Mucosa of gallbladder (tissue), 1 donor: ENCODE results near the gene HRH3. TPM values are rescaled to one million over a fixed set of nuclear protein-coding genes. Genes with fewer than 3 reads are reported as not detected.

ENCODE experiments used
- DNase-seq: peaks from one replicate; pipeline ENCODE4 v3.0.0-alpha.2; 2020; ENCODE audit warnings: low spot score
- total RNA-seq: library from RNA; stranded (reverse); gene quantifications from one replicate; pipeline ENCODE4 v1.2.1, GENCODE V29; 2021
- donor health status: DM: no; HTN: no; CAD: no.

The HRH3 gene
- total RNA-seq, 1 donor from 2014 or later, result not detected

DNA sequence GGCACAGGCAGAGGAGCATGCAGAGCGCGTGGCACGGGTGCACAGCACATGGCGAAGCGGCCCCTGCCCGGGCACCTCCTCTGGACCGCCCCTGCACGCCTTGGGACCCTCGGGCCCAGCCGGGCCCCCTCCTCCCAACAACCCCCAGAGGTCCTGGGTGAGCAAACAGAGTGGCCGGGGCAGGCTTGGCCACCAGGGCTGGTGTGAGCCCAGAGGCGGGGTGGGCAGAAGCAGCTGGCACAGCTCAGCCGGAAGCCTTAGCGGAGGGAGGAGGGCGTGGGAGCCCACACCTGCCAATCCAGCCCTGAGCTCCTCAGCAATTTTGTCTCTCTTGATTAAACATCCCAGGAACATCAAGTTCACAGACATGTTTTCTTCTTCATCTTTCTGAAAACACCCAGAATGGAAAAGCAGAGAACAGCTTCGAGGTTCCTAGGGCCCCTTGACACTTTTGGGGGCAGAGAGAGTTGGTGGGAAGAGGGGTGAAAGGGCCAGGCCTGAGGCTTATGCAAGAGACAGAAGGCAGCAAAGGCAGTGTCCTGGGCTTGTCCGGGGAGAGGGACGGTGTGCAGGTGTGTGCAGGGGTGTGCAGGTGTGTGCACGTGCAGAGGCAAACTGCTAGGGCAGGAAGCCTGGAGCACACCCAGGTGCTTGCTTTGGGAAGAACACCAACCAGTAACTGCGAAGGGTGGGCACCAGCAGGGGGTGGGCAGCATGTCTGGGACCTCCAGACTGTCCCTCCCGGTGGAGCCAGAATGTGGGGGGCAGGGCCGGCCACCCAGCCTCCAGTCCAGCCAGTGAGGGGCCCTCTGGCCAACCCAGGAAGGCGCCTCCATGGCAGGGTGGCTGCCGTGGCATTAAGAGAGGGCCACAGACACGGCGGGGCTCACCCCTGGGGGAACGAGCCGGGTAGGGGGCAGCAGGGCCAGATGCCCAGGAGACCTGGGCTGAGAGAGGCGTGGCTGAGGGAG lies 4.8 kb downstream of the HRH3 start:
- no peak for DNase-seq

DNA sequence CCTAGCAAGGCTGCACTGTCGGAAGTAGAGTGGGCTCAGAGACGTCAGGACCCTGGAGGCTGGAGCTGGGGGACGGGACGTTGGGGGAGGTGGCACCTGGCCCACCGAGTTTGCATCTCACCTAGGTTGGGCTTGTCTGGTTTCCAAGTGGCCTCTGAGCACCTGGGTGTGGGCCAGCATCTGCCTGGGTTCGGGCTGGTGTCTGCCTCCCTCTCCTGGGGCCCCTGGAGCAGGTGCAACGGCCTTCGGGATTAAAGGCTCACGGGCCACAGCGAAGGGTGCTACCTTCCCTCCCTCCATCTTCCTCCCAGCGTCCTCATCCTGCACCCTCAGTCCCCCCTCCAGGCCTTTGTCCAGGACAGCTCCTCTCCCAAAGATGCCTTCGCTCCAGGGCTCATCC lies 6.0 kb downstream of the HRH3 start:
- no peak for DNase-seq

DNA sequence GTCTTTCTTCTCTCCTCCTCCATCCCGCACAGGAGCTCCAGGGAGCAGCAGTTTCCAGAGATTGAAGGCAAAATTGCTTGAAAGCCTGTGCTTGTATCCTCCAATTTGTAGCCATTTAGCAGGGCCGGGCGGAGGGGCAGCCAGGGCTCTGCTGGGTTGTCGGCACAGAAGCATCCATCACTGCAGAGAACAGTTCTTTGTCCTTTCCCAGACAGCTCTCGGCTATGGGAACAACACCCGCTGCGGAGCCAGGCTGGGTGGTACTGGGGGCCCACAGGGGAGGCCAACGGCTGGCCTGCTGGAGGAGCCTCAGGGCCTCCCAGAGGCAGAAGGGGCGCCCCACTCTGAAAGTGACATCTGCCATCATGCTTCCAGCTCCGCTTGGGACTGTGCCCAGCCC lies 7.8 kb downstream of the HRH3 start:
- no peak for DNase-seq

DNA sequence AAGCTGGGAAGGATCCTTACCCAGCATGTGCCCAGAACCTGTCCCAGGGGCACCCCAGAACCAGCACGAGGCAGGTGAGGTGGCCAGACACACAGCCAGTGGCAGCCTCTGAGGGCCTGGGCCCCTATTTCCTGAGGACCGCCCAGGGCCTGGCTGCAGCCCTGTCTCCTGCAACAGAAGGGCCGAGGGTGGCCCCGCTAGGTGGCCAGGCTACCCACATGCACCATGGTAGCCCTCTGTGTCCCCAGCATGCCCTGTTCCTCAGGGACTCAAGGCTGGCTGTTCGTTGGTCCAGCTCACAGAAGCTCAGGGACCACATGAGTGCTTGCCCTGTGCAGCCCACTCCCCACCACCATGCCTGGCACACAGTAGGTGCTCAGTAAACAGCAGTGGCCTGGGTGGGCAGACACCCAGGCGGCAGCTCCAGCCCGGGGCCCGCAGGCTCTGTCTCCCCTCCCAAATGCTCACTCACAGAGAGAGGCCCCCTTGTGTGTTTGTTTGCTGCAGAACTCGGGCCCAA lies 8.2 kb downstream of the HRH3 start:
- no peak for DNase-seq

DNA sequence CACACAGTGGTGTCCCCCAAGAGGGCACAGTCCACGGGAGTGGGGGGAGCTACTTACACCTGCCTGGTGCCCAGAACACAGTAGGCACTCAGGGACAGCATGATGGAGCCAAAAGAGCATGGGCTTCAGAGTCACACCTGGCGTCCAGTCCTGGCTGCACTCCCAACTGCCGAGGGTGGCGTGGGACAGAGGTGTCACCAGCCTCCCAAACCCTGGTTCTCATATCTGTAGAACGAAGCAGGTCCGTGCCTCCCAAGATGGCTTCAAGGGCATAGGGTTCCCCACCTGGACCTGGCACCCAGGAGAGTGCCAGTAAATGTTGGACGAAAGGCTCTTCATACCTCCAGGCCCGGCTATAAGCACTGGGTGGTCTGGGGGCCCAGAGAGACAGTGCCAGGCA lies 8.9 kb downstream of the HRH3 start:
- no peak for DNase-seq

DNA sequence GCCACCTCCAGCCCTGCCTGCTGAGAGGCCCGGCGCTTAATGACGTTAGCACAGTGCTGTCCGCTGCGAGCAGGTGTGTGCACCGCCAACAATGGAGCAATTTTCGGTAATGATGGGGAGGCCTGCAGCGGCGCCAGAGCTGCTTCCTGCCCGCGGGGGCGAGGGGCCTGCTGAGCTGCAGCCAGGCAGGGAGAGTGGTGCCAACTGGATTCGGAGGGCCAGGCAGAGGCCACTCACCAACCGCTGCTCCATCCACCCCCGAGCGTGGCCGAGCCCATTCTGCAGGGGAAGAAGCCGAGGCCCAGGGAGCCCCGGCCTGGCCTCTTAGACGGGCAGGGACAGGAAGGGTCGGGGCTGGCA lies 9.6 kb downstream of the HRH3 start:
- DNase-seq, result no peak

DNA sequence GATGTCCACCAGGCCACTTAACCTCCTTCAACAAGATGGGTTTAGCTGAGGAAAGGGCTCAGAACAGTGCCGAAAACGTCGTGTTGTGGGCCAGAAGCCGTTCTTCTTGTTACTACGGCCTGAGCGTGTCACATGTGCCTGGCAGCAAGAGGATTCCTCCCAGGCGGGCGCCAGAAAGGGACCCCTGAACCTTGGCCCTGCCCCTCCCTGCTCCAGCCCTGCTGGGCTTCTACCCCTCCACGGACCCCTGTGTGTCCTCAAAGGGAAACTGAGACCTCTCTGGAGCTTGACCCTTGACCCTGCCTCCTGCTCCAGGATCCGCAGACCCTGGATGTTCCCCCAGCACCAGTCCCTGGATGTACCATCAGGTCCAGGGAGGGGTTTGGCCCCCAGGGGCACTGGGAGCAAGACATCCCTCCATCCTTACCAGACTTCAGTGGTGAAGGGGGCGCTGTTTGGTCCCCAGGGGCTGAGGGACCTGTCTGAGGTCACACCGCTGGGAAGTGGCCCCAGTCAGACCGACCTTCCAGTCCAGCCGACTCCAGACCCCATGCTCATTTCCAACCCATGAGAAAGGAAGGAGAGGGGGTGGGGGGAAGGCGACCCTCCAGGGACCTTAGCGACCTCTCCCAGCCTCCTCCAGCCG lies 10.1 kb downstream of the HRH3 start:
- no peak for DNase-seq

DNA sequence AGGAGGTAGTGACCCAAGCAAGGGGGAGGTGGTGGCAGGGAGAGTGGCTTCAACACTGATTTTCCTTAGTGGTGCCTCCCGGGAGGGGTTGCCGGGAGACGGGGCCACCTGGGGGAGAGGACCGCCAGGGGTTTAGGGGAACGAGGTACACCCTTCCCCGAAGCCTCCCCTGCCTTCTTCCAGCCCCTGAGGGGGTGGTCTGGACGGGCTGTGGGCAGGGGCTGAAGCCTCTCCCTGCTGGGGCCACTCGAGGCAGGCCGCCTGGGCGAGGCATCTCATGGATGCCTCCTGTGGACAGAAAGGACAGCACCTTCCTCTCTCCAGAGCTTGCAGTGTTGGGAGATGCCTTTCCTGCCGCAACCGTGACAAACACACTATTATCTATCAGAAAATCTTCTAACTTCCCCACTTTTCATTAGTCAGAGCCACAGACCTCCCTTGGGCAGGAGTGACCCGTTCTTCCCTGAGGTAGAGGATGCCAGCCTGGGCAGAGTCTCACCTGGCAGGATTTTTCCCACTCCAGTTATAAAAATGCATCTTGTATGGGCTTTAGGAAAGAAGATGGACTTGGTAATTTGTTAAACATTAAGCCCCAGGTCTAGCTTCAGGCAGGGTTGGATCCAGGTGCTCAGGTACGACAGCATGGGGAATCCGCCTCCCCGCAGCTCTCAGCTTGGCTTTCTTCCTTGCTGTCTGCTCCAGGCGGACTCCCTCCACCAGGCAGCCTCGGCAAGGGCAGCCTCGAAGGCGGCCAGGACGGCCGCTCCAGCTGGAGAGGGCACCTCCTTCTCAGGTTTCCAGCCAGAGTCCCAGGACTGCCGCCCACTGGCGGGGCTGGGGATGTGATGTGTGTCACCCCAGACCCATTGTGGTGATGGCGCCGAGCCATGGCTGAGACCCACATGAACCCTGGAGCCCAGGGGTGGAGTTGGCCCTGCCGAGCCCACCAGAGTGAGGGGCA lies 11.0 kb downstream of the HRH3 start:
- DNase-seq, result no peak

DNA sequence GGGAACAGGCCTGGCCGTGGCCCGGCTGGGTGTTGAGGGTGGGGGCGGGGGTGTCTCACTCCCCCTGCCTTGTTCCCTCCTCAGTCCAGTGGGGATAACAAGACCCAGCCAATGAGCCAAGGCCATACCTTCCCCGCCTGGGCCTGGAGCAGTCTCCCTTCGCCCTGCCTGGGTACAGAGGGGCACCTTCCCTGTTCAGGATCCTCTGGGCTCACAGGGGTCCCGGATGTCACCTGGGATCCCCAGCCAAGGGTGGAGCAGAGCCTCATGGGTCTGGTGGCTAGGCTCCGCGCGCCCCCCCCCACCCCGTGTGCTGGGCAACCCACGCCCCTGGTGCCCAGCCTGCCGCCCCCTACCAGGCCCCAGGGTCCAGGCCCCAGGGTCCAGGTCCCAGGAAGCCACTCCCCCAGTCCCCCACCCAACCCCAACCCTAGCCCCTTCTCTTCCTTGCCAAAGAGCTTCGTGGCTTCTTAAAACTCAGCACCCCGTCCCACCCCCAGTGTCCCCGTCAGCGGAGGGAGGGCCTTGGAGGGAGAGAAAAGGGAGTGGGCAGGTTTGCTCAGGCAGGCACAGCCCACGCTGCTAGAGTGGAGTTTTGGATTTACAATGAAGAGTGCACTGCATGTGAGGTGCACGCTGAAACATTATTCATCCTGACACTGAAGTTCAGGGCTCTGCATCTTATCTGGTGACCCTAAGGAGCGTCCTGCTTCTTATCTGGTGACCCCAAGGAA lies 11.8 kb downstream of the HRH3 start:
- DNase-seq, result no peak

DNA sequence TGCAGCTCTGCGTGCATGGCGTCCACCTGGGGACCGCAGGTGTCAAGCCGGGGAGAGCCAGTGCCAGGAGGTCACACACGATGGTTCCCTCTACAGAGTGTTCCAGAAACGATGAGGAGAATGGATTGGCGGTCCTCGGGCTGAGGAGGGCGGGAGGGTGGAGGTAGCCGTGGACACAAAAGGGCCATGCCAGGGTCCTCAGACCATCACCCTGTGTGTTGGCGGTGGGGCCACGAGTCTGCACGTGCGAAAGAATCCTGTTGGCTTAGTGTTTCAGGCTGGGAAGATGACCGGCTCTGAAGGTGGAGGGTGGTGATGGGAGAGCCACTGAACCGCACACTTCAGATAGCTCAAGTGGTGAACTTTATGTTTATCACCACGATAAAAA lies 13.7 kb downstream of the HRH3 start:
- no peak for DNase-seq

DNA sequence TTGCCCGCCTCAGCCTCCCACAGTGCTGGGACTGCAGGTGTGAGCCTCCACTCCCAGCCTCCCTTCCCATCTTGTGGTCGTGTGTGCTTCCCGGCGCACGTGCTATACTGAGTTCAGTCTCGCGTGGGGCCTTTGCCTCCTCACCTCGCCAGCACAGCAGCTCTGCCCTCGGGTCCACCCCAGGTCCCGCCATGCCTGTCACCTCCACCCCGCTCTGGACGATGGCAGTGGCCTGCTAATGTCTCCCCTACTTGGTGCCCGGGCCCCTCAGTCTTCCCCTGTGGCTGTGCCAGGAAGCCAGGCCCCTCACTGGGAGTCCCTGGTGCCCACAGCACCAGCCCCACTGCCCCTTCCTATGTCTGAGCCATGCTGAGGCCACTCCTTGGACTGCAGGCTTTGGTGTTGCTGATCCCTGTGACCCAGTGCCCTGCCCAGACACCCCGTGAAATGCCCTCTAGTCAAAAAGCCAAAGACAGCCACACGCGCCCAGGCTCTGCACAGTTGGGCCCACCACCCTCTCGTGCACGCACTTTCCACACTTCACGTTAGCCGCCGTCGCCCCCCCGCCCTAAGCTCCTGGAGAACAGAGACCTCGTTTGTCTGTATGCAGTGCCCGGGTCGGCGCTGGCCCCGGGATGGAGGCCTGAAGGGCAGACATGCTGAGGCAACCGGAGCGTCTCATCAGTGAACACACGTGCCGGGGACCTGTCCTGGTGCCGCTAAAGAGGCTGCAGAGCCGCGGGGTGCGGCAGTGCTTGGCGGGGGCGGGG lies 14.3 kb downstream of the HRH3 start:
- no peak for DNase-seq

DNA sequence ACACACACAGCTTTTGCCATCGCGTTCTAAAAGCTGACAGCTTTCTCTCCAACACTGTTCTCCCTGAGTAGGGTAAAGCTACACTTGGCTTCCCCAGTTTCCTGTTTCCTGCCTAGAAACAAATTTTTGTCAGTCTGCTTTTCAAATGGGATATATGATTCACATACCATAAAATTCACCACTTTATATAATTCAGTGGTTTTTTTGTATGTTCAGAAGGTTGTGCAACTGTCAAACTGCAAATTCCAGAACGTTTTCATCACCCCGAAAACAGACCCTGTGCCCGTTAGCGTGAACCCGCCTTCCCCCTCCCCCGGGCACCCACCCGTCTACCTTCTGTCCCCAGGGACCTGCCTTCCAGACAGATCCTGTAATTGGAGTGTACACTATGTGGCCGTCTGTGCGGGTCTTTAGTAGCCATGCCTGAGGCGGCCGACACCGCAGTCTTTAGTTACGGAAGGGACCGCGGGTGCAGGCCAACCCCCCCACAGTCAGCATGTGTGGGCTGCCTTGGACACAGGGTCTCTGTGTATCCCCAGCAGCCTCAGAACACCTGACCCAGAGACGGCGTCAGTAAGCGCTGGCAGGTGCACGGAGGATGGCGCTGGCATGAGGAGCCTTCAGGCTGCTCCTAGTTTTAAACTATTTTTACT lies 16.6 kb downstream of the HRH3 start:
- DNase-seq, result no peak

DNA sequence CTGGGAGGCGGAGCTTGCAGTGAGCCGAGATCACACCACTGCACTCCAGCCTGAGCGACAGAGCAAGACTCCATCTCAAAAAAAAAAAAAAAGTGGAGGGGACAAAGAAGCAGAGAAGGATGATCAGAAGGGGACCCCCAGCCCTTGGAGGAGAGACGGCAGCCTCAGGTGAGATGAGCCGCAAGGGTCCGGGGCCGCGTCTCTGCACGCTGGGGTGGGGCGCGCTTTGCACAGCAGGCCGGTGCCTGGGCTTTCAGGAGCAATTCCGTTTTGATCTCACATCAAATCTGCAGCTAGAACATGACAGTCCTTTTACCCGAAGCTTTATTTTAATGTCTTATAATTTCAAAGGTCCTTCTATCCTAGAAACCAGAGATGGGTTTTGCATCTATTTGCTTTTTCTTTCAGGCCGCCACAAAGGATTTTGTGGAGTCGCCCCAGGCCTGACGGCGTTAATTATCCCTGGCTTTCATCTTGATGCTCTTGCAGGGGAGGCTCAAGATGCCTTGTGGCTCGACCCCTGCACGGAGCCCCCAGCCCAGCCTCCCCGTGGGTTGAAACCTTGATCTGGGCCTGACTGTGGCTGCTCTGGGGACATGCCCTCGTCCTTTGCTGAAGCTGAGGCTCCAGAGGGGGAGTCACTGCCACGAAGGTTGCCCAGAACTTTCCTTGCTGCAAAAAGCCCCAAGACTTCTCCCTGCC lies 17.3 kb downstream of the HRH3 start:
- DNase-seq, result no peak

DNA sequence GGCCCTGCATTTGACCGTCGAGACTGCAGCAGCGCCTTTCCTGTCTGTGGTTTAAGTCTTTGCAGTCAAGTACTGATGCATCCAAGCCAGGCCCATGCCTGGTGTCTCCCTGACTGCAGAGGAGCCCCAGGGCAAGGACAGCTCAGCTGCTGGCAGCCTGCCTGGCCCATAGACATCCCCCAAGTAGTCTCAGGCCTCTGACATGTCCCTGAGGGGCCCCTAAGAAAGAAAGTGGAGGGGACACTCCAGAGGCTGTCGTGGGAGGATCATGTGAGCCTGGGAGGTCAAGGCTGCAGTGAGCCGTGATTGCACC lies 18.0 kb downstream of the HRH3 start:
- DNase-seq, result no peak

DNA sequence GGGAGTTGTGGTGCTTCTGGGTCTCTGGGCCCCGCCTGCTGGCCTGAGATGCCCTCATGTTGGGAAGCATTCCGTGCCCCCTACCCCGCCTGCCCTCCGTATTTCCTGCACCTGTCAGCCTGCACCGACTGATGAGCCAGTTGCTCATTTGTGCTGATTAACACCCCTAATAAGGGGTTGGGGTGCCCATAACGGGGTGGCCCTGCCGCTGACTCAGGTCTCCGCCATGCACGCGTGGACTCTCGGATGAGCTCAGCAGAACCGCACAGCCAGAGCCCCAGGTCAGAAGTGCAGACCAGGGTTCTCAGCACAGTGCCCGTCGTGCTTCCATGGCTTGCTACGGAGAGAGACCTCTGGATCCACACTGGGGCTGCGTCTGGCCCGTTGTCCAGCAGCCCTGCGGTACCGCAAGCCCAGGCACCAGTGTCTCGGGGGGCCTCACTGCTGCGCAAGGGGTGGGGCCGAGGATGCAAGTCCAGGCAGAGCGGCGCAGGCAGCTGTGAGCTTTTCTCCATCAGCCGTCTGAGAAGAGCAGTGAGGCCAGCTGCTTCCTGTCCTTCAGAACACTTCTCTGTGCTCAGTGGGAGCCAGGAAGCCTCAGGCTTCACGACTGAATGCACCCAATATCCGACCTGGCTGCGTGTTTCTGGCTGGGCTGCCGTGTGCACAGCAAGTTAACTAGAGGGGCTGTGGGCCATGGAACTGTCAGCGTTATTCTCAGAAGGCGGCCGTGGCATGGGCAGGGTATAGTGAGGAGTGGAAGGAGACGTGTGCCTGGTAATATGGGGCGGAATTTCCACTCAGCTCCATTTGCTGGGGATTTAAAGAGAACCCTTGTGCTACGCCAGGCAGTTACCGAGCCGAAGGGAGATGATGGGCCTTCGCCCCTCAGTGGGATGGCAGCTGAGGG lies 18.6 kb downstream of the HRH3 start:
- no peak for DNase-seq

DNA sequence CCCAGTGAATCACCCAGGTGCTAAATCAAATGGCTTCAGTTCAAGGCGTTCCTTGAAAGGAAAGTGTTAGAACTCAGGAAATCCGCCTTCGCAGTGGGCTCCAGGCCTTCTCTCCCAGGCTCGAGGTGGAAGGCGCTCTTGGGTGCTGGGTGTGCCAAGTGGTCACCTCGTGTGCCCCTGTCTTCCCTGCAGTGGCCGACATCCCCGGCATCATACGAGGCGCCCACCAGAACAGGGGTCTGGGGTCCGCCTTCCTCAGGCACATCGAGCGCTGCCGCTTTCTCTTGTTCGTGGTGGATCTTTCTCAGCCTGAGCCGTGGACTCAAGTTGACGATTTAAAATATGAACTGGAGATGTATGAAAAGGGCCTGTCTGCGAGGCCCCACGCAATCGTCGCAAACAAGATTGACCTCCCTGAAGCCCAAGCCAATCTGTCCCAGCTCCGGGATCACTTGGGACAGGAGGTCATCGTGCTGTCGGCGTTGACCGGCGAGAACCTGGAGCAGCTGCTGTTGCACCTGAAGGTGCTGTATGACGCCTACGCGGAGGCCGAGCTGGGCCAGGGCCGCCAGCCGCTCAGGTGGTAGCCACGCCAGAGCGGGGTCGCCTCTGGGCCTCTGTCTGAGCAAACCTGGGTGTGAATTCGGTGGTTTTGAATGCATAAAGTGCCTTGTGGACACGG lies 19.4 kb downstream of the HRH3 start:
- DNase-seq, result no peak

DNA sequence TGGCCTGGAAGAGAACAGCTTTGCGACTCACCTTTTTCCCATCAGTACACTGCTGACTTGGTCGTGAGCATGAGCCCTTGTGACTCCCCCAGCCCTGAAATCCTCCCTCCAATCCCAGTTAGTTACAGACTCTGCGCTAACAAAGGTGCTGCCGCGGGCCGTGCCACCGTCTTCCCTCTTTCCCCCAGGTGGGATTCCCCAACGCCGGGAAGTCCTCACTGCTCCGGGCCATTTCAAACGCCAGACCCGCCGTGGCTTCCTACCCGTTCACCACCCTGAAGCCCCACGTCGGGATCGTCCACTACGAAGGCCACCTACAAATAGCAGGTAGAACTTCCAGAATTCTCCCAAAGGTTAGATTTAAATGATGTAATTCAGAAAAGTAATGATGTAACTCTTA lies 21.1 kb downstream of the HRH3 start:
- DNase-seq, result no peak

DNA sequence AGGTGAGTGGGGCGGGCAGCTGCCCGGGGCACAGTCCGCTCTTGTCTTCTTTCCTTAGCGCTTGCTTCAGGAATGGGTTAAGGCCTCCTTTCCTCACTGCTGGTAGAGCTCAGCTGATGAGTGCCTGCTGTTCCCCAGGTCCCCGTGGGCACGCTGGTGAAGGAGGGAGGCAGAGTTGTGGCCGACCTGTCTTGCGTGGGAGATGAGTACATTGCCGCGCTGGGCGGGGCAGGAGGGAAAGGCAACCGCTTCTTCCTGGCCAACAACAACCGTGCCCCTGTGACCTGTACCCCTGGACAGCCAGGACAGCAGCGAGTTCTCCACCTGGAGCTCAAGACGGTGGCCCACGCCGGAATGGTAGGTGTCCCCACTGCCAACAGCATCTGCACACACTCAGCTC lies 21.6 kb downstream of the HRH3 start:
- DNase-seq, result no peak
